NCI-H2107 treated with DMSO at 0.1 percent for 48 hours (cell line): Measurements from ENCODE around the gene MPZ.
A peak's percentile ranks its signal among the peaks of the same experiment; 100 is the strongest.
"Not testable (repeated sequence)": the region's sequence is repeated elsewhere in the genome, so short reads cannot be mapped to it uniquely, and the experiment has no call there.

Source experiments
- DNase-seq: peaks from one replicate; lab custom pipeline; 2025; ENCODE audit not compliant: unreplicated experiment; lab: John Stamatoyannopoulos, UW

The MPZ gene

DNA sequence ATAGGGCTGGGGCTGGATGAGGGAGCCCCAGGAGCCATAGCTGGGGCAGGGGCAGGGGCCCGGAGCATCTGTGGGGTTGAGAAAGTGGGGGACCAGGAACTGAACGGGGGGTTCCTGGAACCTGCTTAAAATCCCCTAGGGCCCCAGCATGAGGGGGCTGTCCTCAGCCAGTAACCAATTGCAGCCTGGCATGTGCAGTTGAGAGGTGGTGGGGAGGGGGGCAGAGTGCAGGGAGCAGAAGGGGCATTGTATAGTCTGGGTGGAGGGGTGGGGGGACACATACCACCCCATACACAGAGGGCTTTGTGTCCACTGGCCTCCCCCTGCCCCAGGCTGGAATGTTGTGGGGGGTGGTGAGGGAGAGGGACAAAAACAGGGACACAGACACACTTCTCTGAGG lies at the start of gene MPZ:
TSS of gene MPZ (minus strand) at position 101 of the 400 bp plus-strand sequence. CDS start at position 38, 63 bp downstream.
- DNase-seq = no peak

DNA sequence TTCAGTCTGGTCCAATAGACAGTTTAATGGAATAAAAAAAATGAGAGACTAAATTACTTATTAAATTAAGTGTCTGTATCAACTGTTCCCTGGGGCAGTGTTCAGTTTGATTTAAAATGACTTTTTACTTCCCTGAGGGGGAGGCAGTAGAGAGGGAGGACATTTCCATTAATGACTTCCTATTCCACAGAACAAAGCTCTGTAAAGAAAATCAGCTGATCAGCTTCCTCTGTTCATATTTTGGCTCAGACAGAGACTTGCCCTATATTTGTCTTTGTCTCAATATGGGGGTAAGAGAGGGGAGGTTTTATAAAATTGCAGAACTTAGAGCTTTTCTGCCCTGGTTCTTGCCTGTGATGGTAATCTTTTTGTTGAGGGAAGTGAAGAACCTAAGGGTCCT lies 49.5 kb upstream of the MPZ start:
- DNase-seq = no peak

DNA sequence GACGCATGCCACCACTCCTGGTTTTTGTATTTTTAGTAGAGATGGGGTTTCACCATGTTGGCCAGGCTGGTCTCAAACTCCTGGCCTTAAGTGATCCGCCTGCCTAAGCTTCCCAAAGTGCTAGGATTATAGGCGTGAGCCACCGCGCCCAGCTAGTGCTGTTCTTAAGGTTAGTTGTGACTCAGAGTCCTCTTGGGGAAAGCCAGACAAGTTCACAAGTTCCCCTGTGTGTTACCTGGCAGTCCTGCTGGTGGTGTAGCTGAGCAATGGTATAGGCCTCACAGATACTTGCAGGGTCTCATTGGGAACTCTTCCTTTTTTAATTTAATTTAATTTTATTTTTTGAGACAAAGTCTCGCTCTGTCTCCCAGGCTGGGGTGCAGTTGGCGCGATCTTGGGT lies 47.3 kb upstream of the MPZ start:
- no peak for DNase-seq

DNA sequence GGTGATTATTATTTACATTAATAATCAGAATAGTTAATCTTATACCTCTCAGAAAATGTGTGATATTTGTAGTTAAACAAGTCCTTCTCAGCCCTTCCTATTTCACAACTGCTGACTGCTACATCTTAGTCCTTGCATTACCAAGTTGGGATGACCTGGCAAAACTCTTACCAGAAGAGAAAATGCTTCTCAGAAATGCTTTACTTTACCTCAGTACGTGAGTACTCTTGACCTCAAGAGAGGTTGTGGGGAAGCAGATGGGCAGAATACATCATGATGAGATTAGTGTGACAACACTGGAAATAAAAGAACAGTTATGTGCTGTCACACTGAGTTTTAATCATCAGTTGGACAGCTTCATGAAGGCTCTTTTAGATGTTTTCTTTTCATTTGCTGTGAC lies 41.7 kb upstream of the MPZ start:
- DNase-seq = no peak

DNA sequence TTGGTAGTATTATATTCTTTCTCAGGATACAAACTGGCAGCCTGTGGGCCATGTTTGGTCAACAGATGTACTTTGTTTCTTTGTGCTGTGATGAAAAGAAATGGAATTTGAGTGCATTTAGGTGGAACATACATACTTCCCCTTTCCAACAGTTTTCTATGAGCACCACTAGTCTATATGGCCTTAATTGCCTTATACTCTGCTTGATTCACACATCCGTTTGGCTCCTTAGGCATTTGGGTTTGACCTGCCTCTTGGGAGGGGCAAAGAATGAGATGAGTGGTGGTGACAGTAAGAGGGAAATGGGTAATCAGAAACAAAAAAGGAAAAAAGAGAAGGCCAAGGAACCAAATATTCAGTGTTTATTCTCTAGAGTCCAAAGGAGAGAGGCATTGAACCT lies 40.9 kb upstream of the MPZ start:
- no peak for DNase-seq

DNA sequence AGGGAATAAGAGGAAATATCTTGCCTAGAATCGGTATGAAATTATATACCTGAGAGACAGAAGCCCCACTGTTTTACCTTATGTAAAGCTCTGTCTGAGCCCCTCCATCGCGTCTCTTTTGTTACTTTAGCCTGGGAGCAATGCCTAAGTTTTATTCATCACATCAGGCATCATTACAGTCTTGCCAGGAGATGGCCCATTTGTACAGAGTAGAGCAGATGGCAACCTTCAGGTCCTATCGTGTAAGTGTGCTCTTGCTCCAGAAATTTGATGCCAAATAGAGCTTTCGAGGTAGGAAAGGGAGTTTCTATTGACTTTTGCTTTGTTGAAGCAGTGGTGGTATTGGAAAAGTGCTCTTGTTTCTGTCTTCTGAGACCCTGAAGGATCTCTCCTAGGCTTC lies 33.1 kb upstream of the MPZ start:
- DNase-seq = peak; percentile 3

DNA sequence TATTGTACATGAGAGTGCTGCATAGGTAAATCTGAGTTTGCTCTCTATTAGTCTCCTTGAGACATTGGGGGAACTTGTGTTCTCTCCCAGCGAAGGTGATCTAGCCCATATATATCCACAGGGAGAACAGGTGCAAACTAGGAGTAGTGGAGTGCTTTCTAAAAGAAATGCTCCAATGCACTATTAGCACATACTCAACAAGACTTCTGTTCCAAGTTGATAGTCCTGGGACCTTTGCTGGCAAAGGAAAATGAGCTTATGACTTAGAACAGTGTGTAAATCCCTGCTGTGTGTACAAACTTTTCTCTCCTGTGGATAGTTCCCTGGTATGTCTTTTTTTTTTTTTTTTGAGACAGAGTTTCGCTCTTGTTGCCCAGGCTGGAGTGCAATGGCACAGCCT lies 32.4 kb upstream of the MPZ start:
- DNase-seq = no peak

DNA sequence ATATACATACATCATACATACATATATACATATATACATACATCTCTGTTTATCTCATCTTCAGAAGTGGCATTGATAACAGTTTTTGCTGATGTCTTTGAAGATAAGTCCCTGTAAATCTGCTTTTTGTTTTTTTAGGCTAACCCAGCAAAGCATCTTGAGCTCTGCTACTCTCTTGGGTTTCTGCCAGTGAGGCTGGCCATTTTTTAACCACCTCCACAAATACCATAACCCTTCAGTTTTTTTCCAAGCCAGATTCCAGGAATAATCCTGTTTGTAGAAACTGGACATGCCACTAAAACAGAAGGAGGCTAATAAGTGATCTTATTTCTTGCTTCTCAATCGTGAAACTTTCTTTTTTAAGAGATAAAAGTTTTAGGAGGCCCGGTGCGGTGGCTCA lies 26.0 kb upstream of the MPZ start:
- DNase-seq = no peak

DNA sequence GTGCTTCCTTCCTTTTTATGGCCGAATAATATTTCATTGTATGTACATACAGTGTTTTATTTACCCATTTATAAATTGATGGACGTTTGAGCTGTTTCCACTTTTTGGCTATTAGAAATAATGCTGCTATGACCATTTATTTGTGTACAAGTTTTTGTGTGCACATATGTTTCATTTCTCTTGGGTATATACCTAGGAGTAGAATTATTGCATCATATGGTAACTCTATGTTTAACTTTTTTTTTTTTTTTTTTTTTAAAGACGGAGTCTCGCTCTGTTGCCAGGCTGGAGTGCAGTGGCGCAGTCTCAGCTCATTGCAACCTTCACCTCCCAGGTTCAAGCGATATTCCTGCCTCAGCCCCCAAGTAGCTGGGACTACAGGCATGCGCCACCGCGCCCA lies 23.4 kb upstream of the MPZ start:
- no peak for DNase-seq

DNA sequence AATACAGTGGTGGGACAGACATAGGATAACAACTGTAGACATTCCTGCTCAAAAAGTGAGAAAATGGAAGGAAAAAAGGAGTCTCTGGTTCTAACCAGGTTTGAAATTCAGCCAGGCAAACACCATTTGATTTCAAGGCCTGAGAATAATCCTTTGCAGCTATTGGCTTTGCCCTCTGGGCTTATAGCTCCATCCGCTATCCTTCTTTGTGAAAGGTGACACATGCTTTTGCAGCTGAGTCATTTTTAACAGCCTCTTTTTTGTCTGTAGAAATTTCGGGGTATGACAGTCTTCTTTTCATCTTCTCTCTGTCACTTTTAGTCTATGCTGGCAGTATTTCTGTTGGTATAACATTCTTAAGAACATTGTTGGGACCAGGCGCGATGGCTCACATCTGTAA lies 20.6 kb upstream of the MPZ start:
- DNase-seq = no peak

DNA sequence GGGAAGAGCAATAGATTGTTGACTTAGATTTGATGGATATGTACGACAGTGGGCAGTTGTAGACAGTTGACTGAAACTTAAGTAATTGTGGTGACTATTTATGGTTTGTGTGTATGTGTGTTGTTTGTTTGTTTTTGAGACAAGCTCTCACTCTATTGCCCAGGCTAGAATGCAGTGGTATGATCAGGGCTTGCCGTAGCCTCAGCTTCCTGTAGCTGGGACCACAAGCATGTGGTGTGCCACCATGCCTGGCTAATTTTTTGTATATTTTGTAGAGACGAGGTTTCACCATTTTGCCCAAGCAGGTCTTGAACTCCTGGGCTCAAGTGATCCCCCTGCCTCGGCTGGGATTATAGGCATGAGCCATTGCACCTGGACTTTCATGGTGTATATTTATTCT lies 14.3 kb upstream of the MPZ start:
- DNase-seq = no peak

DNA sequence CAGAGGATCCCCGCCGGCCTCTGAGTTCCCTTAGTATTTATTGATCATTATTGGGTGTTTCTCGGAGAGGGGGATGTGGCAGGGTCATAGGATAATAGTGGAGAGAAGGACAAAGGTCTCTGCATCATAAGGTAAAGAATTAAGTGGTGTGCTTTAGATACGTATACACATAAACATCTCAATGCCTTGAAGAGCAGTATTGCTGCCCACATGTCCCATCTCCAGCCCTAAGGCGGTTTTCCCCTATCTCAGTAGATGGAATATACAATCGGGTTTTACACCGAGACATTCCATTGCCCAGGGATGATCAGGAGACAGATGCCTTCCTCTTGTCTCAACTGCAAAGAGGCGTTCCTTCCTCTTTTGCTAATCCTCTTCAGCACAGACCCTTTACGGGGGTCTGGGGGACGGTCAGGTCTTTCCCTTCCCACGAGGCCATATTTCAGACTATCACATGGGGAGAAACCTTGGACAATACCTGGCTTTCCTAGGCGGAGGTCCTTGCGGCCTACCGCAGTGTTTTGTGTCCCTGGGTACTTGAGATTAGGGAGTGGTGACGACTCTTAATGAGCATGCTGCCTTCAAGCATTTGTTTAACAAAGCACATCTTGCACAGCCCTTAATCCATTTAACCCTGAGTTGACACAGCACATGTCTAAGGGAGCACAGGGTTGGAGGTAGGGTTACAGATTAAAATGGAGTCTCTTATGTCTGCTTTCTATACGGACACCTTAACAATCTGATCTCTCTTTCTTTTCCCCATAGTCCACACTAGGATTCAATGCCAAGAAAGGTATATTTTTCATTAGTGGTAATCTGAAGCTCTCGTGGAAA lies 6.3 kb upstream of the MPZ start:
- not testable (repeated sequence) for DNase-seq

DNA sequence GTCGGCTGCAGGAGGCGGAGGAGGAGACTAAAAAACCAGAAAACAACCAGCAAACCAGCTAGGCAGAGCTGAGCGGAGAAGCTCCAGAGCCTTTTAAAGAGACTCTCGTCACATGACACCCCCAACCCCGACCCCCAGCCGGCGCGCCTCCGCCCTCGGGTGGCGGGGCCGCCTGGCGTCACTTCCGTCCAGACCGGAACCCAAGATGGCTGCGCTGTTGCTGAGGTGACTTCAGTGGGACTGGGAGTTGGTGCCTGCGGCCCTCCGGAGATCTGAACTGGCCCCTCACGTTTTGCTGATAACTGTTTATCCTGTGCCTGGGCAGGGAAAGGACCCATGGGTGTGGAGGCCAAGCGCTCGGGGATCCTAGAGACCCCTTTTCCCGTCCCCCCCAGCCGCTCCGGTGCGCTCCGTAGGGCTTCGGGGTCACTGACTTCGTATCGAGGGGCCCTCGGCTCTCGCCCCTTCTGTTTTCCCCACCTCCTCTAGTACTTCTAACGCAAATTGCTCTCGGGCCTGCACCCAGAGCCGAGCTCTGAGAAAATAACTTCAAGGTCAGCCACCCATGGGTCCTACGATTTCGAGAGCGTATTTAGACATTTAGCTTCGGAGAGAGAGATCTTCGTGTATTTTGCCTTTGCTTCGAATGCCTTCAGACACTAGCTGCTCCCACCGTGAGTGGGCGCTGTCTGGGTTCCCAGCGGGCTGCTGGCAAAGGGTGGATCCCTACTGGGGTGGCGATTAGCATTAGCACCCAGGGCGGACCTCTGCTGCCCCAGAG lies 4.6 kb upstream of the MPZ start, which contains the start of gene SDHC:
TSS of gene SDHC (plus strand) at position 181 of the 781 bp plus-strand sequence. CDS start at position 206, 25 bp downstream.
- peak; percentile 55 for DNase-seq

DNA sequence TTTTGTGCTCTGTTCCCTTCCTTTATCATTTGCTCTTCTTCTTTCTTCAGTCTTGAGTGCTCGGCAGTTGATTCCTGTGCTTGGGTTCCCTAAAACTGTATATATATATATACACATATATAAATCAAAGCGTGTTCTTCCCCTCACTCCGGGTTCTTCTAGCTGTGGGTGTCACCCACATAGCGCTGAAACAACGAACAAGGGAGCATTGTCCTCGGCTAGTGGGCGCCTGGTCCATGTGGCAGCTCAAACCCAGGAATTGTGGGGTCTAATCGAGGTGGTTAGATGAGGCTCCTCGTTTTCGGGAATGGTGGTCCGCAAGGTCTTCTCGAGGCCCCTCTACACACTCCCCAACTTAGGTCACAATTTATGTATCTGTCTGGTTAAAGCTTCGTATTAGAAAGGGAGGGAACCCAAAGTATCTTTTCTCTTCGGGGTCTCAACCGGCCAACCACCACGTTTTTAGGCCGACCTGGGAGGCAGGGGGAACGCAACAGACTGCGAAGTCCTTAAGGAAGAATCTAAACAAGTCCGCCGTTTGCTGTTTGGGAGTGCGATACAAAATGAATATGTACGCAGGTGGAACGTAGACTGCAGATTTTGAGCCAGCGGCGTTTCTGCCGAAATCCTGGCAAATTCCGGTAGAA lies 3.9 kb upstream of the MPZ start:
- DNase-seq = no peak

DNA sequence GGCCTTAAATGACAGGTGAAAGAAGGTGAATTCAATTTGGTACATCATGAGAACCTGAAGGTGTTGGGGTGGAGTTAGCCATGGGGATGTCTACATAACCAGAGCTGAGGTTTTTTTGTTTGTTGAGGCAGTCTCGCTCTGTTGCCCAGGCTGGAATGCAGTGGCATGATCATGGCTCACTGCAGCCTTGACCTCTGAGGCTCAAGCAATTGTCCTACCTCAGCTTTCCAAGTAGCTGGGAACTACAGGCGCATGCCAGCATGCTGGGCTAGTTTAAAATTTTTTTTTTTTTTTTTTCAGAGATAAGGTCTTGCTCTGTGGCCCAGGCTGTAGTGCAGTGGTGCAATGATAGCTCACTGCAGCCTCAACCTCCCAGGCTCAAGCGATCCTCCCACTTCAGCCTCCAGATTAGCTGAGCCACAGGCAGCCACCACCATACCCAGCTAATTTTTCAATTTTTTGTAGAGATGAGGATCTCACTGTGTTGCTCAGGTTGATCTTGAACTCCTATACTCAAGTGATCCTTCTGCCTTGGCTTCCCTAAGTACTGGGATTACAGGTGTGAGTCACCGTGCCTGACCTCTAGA lies 1.9 kb upstream of the MPZ start:
- DNase-seq = no peak

DNA sequence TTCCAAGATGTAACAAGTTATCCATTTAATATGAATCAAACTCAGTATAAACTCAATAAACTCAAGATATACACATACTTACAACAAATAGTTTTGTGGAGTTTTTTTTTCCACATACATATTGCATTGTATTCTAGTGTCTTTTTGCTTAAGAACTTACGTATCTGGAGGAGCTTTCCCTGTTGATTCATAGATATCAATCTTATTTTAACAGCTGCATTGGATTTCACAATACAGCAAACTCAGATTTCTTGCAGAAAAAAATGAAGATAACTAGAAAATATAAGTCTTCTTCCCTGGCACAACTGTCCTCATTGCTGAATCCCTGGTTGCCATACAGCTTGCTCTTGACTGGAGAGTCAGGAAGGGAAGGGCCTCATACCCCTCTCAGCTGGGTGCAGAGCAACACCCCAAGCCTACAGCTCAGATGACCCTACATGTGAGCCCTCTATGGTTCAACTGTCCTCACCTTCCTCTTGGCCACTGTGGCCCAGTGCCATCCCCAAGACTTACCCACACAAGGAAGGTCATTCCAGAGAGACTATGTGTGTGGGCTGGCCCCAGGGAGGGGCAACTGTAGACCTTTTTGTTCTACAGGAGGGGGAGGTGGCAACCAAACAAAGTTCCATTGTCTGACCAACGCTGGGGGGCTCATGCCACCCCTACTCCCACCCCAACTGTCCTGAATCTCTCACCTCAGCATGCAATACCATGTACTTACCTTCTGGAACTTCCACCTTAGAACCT lies 1.7 kb downstream of the MPZ start:
- DNase-seq = no peak

DNA sequence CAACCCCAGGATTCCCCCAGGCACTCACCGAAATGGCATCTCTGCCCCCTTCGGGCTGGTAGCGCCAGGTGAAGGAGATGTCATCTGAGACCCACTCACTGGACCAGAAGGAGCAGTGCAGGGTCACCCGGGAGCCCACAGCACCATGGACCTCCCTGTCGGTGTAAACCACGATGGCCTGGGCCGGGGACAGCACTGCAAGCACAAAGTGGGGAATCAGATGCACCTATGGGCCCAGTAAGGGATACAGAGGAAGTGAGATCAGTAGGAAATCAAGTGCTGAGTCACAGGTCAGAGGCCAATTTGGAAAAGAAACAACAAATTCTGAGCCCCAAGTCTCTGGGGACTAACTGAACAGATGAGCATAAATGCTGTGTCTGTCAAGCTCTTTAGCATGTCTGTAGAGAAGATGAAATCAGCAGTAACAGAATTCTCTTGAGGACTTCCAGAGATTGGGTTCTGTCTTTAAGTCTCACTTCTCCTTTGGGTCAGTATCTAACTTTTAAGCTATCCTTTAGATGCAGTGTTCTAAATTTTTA lies 2.5 kb downstream of the MPZ start:
- DNase-seq = no peak

DNA sequence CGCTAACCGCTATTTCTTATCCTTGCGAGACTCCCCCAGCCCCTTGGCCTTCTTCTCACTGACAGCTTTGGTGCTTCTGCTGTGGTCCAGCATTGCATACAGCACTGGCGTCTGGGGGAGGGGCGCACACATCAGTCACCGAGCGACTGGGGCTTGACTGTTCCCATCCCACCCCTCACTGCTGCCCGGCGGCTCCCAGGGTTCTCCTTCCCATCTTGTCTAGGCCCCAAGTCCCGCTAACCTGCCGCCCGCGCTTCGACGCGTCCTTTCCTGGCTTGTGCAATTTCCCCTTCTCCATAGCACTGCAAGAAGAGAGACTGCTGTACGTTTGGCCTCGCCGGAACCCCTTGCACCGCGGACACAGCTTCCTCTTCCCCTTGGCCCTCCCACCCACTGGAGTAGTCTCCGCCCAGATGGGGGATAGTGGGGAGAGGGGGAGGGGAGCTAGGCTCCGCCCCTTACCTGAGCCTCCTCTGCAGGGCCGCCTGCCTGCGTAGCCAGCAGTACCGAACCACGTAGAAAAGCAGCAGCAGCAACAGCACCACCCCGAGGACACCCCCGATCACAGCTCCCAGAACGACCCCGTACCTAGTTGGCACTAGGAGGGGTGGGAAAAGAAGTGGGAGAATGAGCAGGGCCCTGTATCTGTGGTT lies 3.8 kb downstream of the MPZ start:
- peak; percentile 88 for DNase-seq

DNA sequence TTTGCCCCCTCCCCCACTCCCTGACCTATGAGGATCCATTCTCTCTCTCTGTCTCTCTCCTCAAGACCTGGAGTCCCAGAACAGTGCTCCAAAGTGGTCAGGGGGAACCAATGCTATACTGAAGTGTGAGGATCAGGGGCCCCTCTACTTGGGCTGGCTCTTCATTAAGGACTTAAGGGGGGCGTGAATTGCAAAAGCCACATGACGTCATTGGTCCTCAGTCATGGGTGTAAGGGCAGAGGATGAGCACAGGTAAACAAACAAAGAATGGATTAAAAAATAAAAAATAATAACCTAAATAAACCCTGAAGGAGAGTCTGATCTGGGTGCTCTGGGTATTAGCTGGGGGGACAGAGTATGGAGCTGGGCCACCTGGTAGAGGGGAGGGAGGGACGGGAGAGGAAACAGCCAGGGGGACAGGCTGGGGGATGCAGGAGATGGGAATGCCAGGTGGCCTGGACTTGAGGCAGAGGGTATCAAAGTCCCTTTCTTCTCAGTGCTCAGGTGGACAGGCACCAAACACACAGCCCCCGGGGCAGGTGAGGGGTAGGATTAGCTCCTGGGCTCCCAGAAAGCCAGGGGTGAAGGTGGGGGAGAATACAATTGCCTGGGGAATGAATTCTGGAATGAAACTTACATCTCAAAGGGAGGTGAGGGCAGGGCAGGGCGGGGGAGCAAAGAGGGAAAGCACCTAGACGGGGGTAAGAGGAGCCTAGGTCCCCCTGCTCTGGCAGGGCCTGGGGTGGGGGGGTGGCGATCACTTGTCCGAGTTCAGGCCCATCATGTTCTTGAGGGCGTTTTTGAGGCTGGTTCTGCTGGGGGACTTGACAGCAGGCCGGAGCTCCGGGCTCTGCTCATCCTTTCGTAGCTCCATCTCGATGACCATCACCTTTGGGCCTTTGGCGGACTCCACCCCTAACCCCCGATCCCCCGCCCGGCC lies 4.6 kb downstream of the MPZ start:
- DNase-seq = no peak
